ENCODE measurements around the gene TNK1.
A peak's percentile ranks its signal among the peaks of the same experiment; 100 is the strongest.

The TNK1 gene

GRCh38 chr17:7403043-7403726, 22.3 kb downstream of the TNK1 start (continued):
- no peak for TF ChIP-seq ZNF560 (tag by site-specific recombination; IDR thresholded peaks at IDR 0.05; ENCODE audit: borderline replicate concordance)
- no peak for TF ChIP-seq ZNF274 (IDR thresholded peaks at IDR 0.05; ENCODE audit: low read length)
- TF ChIP-seq ZNF274 (tag by site-specific recombination; IDR thresholded peaks at IDR 0.05; ENCODE audit: borderline replicate concordance), result no peak
- TF ChIP-seq ZSCAN5A (tag by site-specific recombination; IDR thresholded peaks at IDR 0.05), result no peak
- no peak for TF ChIP-seq HOXA7 (CRISPR knock-in tag; IDR thresholded peaks at IDR 0.05; ENCODE audit: borderline replicate concordance)
- TF ChIP-seq GFI1B (tag by site-specific recombination; IDR thresholded peaks at IDR 0.05), result no peak
- TF ChIP-seq GLI2 (tag by site-specific recombination; IDR thresholded peaks at IDR 0.05; ENCODE audit: borderline replicate concordance, low read depth), result no peak
- no peak for TF ChIP-seq ZNF16 (tag by site-specific recombination; IDR thresholded peaks at IDR 0.05; ENCODE audit: low read depth)
- TF ChIP-seq ZNF146 (tag by site-specific recombination; IDR thresholded peaks at IDR 0.05), result no peak
- no peak for TF ChIP-seq ZNF311 (tag by site-specific recombination; IDR thresholded peaks at IDR 0.05; ENCODE audit: borderline replicate concordance)
- no peak for TF ChIP-seq PRDM2 (tag by site-specific recombination; IDR thresholded peaks at IDR 0.05; ENCODE audit: borderline replicate concordance)
- no peak for TF ChIP-seq OSR2 (tag by site-specific recombination; IDR thresholded peaks at IDR 0.05)
- TF ChIP-seq ZNF707 (tag by site-specific recombination; IDR thresholded peaks at IDR 0.05), result no peak
- no peak for TF ChIP-seq ZNF621 (tag by site-specific recombination; IDR thresholded peaks at IDR 0.05)
- no peak for TF ChIP-seq SETDB1 (IDR thresholded peaks at IDR 0.05; ENCODE audit: insufficient read length, low read length)
- 0 out of 2 replicates have a peak, but pooled peaks have one; percentile 20 for TF ChIP-seq ZBTB7A (tag by site-specific recombination; IDR thresholded peaks at IDR 0.05; ENCODE audit: low read depth)
- TF ChIP-seq SP7 (tag by site-specific recombination; IDR thresholded peaks at IDR 0.05), result no peak
- TF ChIP-seq MYNN (tag by site-specific recombination; IDR thresholded peaks at IDR 0.05; ENCODE audit: borderline replicate concordance), result no peak
- TF ChIP-seq ZNF169 (tag by site-specific recombination; IDR thresholded peaks at IDR 0.05), result no peak
- TF ChIP-seq HOXC10 (CRISPR knock-in tag; IDR thresholded peaks at IDR 0.05), result no peak
- no peak for TF ChIP-seq ELK4 (IDR thresholded peaks at IDR 0.05; ENCODE audit: borderline replicate concordance, low read depth, low read length)
- TF ChIP-seq ZBTB20 (tag by site-specific recombination; IDR thresholded peaks at IDR 0.05), result peak; percentile 35; the same call in 1 of the 2 replicates
- peak; percentile 53; the same call in 1 of the 2 replicates for TF ChIP-seq KLF9 (tag by site-specific recombination; IDR thresholded peaks at IDR 0.05; ENCODE audit: low read depth)
- TF ChIP-seq MZF1 (tag by site-specific recombination; IDR thresholded peaks at IDR 0.05; ENCODE audit: borderline replicate concordance), result no peak
- no peak for TF ChIP-seq ZNF580 (tag by site-specific recombination; IDR thresholded peaks at IDR 0.05)
- no peak for TF ChIP-seq YY1 (tag by site-specific recombination; IDR thresholded peaks at IDR 0.05)
- no peak for TF ChIP-seq BCL11B (tag by site-specific recombination; IDR thresholded peaks at IDR 0.05; ENCODE audit: low read depth)
- TF ChIP-seq MEIS1 (CRISPR knock-in tag; IDR thresholded peaks at IDR 0.05; ENCODE audit: borderline replicate concordance), result no peak
- TF ChIP-seq ZNF175 (tag by site-specific recombination; IDR thresholded peaks at IDR 0.05), result no peak
- TF ChIP-seq ZNF596 (tag by site-specific recombination; IDR thresholded peaks at IDR 0.05), result no peak
- no peak for TF ChIP-seq ZNF280C (tag by site-specific recombination; IDR thresholded peaks at IDR 0.05)

All from HEK293 (cell line).